Loucy (cell line): Measurements from ENCODE around the gene MEF2B.

Source experiments
- CTCF ChIP-seq: fragments of 200-600 bp; sonication (generic); conservative IDR thresholded peaks from 2 replicates; pipeline ENCODE4 v1.5.1; 2014; ENCODE audit warnings: mild to moderate bottlenecking, antibody characterized with exemption, low read length
- EZH2phosphoT487 ChIP-seq: fragments of 200-600 bp; IDR thresholded peaks from 2 replicates; pipeline ENCODE4 v1.6.1; 2018; ENCODE audit warnings: antibody characterized with exemption, mild to moderate bottlenecking, moderate library complexity, borderline replicate concordance

GRCh38 chr19:19123386-19123785 lies 46.7 kb downstream of the MEF2B start:
- TF ChIP-seq CTCF = no peak
- TF ChIP-seq EZH2phosphoT487 = no peak
